GM21717 (cell line): ENCODE measurements around the gene HARS2.
"Not testable (repeated sequence)": the region's sequence is repeated elsewhere in the genome, so short reads cannot be mapped to it uniquely, and the experiment has no call there.

Experiments
- ATAC-seq: cut with Tn5 transposase; IDR thresholded peaks from one replicate; pipeline ENCODE4 v1.9.1; 2021; ENCODE audit warnings: mild to moderate bottlenecking, moderate library complexity; ENCODE audit not compliant: unreplicated experiment

HARS2 gene

DNA sequence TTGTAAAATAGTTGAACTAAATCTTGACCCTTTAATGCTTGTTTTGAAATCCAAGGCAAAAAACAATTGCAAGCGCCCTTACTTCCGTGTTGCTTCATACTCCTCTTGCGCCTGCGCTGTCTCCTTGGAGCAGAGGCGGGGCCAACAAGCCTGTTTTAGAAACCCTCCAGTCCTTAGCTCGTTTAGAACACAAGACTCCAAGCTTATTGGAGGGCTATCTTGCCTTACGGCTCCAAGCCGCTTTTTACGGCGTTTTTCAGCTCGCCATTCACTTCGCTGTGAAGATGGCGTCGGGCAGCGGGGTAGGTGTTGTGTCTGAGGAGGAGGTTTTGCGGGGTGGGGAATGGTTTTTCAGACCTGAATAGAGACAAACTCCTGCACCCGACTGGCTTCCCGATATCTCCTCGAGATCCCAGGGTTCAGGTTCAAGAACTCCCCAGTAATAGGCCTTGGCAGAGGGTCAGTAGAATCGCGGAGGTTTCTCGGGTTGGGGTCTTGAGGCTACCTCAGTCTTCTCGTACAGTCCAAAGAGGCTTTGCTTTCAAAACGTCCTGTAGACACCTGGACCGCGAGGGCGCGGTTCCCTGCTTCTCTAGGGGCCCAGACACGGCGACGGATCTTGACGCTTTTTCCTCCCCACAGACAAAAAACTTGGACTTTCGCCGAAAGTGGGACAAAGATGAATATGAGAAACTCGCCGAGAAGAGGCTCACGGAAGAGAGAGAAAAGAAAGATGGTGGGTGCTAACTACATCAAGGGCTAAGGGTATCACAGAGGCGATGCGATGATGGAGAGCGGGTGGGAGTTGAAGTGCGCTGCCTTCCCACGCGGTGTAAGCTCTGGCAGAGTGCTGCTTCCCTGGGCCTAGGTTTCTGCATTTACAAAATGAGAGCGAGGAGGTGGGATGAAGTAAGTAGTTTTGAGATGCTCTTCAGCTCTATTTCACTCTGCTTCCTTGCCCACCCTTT is 9.2 kb downstream of the HARS2 start, which contains the start of gene ZMAT2:
Gene ZMAT2 (plus strand): TSS at position 271 of the 968 bp plus-strand sequence. CDS start 14 bp downstream, at position 285.
- peak; percentile 87 for ATAC-seq

DNA sequence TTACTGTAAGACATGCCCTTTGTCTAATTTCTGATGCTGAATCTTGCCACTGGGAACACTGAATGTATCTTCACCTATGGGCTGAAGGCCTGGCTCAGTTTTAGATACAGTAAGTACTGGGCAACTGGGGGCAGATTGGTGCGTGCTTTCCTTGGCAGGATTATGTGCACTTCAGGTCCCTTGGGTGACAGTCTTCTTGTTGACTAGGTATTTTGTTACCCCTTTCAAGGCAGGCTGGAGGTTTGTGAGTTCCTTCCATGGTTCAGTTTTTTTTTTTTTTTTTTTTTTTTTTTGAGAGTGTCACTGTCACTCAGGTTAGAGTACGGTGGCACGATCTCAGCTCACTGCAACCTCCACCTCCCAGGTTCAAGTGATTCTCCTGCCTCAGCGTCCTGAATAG is 16.6 kb downstream of the HARS2 start:
- no peak for ATAC-seq

DNA sequence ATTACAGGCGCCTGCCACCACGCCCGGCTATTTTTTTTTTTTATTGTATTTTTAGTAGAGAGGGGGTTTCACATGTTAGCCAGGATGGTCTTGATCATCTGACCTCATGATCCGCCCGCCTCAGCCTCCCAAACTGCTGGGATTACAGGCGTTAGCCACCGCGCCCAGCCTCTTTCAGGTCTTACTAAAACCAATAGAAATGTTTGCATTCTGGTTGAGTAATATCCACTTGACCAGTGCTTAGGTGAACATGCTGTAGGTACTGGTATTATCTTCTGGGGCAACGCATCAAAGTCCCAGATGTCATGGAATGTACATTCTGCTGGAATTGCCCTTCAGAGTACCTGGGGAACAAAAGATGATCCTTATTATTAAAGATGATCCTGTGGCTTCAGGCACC is 17.5 kb downstream of the HARS2 start:
- not testable (repeated sequence) for ATAC-seq

DNA sequence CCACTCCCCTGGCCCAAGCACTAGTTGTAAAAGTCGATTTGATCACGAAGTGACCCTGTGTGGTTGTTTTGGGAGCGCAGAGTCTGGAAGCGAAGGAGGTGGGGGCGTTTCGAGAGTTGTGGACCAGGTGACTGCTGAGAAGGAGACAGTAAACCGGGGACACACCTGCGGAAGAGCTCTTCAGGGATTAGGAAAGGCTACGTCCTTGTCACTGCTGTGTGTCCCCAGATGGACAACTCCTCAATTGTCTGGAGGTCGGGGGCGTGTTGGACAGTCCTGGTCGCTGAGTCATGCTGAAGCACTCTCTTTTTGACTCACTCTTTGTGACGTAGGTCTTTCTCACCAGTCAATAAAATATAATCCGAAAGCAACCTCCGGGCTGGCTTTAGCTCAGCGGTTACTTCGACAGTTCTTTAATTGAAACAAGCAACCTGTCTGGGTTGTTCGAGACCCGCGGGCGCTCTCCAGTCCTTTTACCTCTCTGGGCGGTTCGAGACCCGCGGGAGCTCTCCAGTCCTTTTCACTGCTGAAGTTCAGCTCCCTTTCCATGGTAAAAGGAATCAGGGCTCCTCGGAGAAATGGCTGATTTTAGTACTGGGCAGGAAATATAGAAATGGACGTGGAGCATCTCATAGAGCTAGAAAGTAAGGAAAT is 19.8 kb downstream of the HARS2 start:
- ATAC-seq, result peak; percentile 86

DNA sequence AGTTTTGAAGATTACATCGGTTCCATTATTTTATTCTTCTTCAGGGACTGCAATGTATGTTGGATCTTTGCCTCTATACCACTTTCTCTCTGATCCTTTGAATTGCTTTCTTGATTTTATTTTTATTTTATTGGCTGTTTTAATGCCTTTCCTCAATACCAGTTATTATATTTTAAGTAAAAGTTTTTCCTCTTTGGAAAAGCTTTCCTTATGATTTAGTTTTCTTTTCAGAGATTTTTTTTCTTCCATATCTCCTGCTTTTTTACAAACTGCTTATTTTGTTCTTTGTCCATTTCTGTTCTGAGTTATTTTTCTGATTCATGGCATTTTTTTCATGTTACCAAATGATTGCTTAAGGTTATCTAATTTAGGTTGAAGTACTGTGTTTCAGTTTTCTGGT is 20.5 kb downstream of the HARS2 start:
- ATAC-seq, result no peak

DNA sequence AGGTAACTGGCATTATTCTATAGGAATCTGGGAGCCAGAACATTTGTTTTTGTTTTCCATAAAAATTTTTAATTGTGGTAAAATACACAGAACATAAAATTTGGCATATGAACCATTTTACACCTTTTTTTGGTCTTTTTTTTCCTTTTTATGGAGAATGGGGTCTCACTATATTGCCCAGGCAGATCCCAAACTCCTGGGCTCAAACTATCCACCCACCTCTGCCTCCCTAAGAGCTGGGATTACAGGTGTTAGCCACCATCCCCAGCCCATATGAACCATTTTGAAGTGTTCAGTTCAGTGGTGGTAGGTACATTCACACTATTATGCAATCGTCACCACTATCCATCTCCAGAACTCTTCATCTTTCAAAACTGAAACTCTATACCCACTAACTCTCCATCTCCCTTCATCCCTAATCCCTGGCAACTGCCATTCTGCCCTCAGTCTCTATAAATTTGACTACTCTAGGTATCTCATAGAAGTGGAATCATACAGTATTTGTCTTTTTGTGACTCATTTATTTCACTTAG is 22.4 kb downstream of the HARS2 start:
- ATAC-seq, result no peak

DNA sequence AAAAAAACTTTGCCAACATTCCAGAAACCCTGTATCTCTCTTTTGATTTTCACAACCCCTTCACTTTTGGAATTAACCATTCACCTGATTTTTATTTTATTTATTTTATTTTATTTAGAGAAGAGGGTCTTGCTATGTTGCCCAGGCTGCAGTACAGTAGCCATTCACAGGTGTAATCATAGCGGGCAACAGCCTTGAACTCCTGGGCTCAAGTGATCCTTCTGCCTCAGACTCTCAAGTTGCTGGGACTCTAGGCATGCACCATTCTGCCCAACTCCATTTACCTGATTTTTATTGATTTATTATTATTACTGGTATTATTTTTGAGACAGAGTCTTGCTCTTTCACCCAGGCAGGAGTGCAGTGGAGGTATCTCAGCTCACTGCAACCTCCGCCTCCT is 25.0 kb downstream of the HARS2 start:
- not testable (repeated sequence) for ATAC-seq

DNA sequence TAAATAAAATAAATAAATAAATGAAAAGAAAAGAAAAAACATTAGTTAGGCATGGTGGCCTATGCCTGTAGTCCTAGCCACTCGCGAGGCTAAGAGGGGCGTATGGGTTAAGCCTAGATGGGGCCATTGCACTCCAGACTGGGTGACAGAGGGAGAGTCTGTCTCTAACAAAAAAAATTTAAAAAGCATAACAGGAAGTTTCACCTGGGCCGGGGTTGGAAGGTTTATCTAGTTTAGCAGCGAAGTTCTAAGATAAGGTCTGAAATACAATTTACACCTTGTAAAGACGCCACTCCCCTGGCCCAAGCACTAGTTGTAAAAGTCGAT is 27.0 kb downstream of the HARS2 start:
- no peak for ATAC-seq

DNA sequence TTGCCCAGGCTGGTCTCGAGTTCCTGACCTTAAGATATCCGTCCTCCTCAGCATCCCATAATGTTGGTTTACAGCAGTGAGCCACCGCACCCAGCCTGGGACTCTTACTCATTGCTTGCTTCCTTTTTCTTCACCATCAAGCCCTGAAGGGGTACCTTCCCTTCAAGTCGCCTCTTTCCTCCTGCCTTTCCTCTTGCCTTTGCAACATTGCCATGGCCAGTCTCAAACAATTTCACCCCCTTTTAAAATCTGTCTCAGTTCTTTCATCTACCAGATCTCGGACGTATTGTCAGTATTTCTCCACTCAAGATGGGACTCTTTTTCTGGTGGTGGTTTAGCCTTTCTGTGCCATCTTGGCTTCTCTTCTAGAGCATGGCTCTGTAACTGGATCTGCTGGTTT is 29.5 kb downstream of the HARS2 start:
- ATAC-seq, result not testable (repeated sequence)

DNA sequence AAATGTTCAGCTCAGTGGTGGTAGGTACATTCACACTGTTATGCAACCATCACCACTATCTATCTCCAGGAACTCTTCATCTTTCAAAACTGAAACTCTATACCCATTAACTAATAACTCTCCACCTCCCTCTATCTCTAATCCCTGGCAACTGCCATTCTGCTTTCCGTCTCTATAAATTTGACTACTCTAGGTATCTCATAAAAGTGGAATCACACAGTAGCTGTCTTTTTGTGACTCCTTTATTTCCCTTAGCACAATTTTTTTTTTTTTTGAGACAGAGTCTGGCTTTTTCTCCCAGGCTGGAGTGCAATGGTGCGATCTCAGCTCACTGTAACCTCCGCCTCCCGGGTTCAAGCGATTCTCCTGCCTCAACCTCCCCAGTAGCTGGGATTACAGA is 30.1 kb downstream of the HARS2 start:
- not testable (repeated sequence) for ATAC-seq

DNA sequence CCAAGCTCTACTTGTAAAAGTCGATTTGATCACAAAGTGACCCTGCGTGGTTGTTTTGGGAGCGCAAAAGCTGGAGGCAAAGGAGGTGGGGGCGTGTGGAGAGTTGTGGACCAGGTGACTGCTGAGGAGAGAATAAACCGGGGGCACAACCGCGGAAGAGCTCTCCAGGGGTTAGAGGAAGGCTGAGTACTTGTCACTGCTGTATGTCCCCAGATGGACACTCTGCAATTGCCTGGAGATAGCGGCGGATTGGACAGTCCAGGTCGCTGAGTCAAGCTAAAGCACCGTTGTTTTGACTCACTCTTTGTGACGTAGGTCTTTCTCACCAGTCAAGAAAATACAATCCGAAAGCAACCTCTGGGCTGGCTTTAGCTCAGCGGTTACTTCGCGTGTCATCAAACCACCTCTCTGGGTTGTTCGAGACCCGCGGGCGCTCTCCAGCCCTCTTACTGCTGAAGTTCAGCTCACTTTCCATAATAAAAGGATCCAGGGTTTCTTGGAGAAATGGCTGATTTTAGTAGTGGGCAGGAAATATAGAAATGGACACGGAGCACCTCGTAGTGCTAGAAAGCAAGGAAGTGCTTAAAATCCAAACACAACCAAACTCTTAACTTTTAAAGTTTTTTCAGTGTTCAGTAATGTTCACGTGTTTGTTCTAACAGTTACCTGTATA is 34.7 kb downstream of the HARS2 start:
- peak; percentile 86 for ATAC-seq

DNA sequence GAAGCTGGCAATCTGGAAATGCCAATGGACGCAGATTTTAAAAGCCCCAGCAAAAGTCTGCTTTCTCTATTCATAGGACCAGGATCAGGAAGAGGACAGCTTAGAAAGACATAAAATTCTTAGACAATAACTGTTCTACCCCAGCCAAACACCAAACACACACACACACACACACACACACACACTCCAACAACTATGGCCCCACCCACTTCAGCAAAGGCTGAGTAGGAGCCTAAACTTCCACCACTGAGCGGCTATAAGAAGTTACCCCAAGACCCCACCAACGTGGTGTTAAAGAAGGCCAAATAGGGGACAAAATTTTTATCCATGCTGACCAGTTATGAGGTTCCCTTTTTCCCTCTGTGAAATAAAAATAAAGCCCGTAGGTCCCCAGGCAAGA is 41.8 kb downstream of the HARS2 start:
- ATAC-seq, result no peak

DNA sequence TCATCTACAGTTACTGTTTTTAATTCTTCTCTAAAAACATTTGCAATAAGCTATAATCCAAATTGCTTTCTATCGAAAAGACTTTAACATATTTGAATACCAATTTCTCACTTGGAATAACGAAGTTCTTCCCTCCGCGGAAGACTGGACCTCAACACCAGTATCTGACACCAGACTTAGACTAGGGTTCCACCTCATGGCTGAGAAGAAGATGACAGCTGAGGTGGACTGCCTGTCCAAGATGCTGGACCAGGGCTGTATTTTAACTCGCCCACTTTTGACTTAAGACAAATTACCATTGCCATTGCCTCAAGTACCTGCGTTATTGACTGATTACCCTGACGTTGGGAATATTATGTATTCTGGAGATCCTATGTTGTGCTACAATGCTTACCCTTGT is 43.1 kb downstream of the HARS2 start:
- ATAC-seq, result no peak

DNA sequence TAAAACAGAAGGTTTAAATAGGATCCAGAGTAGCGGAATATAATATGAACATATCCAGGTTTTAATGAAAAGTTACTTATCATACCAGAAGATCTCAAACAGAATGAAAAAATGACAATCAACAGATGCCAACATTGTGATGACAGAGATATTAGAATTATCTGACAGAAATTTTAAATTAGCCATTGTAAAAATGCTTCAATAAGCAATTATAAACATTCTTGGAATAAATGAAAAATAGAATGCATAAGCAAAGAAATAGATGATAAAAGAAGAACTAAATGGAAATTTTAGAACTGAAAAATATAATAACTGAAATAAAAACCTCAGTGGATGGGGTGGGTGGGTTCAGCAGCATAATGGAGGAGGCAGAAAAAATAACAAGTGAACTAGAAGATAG is 46.2 kb downstream of the HARS2 start:
- no peak for ATAC-seq

DNA sequence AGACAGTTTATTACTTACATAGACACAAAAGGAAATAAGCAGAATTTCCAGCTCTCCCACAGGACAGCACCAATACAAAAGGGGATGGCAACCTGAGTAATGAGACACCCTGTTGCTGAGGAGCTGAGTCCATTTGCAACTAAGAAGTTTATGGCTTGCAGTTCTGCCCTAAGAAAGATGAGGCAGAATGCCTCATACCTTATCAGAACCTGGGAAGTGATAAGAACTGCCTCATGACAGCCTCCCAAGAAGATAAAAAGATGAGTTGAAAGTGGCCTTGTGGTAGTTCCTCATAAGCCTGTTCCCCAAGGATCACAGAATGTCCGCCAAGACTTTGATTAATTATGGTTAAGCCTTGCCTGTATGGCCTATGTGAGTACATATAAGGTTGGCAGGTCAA is 50.7 kb downstream of the HARS2 start:
- ATAC-seq, result no peak
